ENCODE measurements around the gene NSG1. TPM values are rescaled to one million over a fixed set of nuclear protein-coding genes. Genes with fewer than 3 reads are reported as not detected.

Gene NSG1
- total RNA-seq, 1 experiment from 2014 or later: not detected

- no peaks in the 10 kb centered on the region for H3K4me1 ChIP-seq (ENCODE audit: control insufficient read depth, insufficient read depth, low read length)
- ATAC-seq: no peak
- no peaks in the 10 kb centered on the region for H3K36me3 ChIP-seq (ENCODE audit: control insufficient read depth, insufficient read depth, low read length)
- intact Hi-C loops (cut with micrococcal nuclease; ENCODE audit: unreplicated experiment): no loop called here
- H3K27me3 ChIP-seq (ENCODE audit: control insufficient read depth, insufficient read depth, low read length): peaks cover 5% of the 10 kb centered on the region; the same call in 1 of the 2 replicates
- no peak overlapping the region for H3K27ac ChIP-seq (ENCODE audit: low read length)
- in situ Hi-C loops (cut with HindIII; ENCODE audit: low pct_unique_long_range_greater_than_20kb, low sequenced_read_pairs): no loop called here
- POLR2A ChIA-PET: no interaction called here
- no peak for TF ChIP-seq POLR2AphosphoS5 (IDR thresholded peaks at IDR 0.05; ENCODE audit: low read depth, low read length)
- no peak for TF ChIP-seq TCF7L2 (IDR thresholded peaks at IDR 0.05; ENCODE audit: low read depth, low read length)
- no peak for TF ChIP-seq SIN3A (IDR thresholded peaks at IDR 0.05; ENCODE audit: borderline replicate concordance, insufficient read depth, low read depth, low read length)
- TF ChIP-seq, protein P1, sequence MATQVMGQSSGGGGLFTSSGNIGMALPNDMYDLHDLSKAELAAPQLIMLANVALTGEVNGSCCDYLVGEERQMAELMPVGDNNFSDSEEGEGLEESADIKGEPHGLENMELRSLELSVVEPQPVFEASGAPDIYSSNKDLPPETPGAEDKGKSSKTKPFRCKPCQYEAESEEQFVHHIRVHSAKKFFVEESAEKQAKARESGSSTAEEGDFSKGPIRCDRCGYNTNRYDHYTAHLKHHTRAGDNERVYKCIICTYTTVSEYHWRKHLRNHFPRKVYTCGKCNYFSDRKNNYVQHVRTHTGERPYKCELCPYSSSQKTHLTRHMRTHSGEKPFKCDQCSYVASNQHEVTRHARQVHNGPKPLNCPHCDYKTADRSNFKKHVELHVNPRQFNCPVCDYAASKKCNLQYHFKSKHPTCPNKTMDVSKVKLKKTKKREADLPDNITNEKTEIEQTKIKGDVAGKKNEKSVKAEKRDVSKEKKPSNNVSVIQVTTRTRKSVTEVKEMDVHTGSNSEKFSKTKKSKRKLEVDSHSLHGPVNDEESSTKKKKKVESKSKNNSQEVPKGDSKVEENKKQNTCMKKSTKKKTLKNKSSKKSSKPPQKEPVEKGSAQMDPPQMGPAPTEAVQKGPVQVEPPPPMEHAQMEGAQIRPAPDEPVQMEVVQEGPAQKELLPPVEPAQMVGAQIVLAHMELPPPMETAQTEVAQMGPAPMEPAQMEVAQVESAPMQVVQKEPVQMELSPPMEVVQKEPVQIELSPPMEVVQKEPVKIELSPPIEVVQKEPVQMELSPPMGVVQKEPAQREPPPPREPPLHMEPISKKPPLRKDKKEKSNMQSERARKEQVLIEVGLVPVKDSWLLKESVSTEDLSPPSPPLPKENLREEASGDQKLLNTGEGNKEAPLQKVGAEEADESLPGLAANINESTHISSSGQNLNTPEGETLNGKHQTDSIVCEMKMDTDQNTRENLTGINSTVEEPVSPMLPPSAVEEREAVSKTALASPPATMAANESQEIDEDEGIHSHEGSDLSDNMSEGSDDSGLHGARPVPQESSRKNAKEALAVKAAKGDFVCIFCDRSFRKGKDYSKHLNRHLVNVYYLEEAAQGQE (IDR thresholded peaks at IDR 0.05; ENCODE audit: insufficient read depth in 1 of 2, low read depth in 2 of 2, low read length in 1 of 2): no peak
- TF ChIP-seq, protein P2, sequence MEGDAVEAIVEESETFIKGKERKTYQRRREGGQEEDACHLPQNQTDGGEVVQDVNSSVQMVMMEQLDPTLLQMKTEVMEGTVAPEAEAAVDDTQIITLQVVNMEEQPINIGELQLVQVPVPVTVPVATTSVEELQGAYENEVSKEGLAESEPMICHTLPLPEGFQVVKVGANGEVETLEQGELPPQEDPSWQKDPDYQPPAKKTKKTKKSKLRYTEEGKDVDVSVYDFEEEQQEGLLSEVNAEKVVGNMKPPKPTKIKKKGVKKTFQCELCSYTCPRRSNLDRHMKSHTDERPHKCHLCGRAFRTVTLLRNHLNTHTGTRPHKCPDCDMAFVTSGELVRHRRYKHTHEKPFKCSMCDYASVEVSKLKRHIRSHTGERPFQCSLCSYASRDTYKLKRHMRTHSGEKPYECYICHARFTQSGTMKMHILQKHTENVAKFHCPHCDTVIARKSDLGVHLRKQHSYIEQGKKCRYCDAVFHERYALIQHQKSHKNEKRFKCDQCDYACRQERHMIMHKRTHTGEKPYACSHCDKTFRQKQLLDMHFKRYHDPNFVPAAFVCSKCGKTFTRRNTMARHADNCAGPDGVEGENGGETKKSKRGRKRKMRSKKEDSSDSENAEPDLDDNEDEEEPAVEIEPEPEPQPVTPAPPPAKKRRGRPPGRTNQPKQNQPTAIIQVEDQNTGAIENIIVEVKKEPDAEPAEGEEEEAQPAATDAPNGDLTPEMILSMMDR (IDR thresholded peaks at IDR 0.05): no peak
- no peaks in the 10 kb centered on the region for H3K9me3 ChIP-seq (ENCODE audit: control insufficient read depth, insufficient read depth, low read depth, low read length)
- no peak overlapping the region for H3K4me3 ChIP-seq (ENCODE audit: low read depth in 2 of 2, low read length in 2 of 2)
- BruUV-seq (replicated peaks): no TSS peak
- CTCF ChIA-PET: interaction anchor here (0.7 kb wide), 1 partner anchor 32 kb away, joined by 20 read pairs; no protein-coding TSS in a partner anchor
- no peak for DNase-seq (ENCODE audit: low read depth, low spot score)
Measured at GRCh38 chr4:4376074-4376473, 10.8 kb upstream of the NSG1 start.

GRCh38 chr4:4377191-4377590, 9.7 kb upstream of the NSG1 start:
- in situ Hi-C loops (cut with HindIII; ENCODE audit: low pct_unique_long_range_greater_than_20kb, low sequenced_read_pairs) (no loop called here), intact Hi-C loops (cut with micrococcal nuclease; ENCODE audit: unreplicated experiment) (no loop called here)
- Histone ChIP-seq H3K4me1 (ENCODE audit: control insufficient read depth, insufficient read depth, low read length) (no peaks in the 10 kb centered on the region), H3K27ac (ENCODE audit: low read length) (no peak overlapping the region), H3K36me3 (ENCODE audit: control insufficient read depth, insufficient read depth, low read length) (no peaks in the 10 kb centered on the region), H3K4me3 (ENCODE audit: low read depth in 2 of 2, low read length in 2 of 2) (no peak overlapping the region), H3K27me3 (ENCODE audit: control insufficient read depth, insufficient read depth, low read length) (peaks cover 5% of the 10 kb centered on the region; the same call in 1 of the 2 replicates), H3K9me3 (ENCODE audit: control insufficient read depth, insufficient read depth, low read depth, low read length) (no peaks in the 10 kb centered on the region)
- ATAC-seq (no peak), DNase-seq (ENCODE audit: low read depth, low spot score) (no peak)
- POLR2A ChIA-PET: no interaction called here
- no peak for TF ChIP-seq TCF7L2 (IDR thresholded peaks at IDR 0.05; ENCODE audit: low read depth, low read length)
- TF ChIP-seq POLR2AphosphoS5 (IDR thresholded peaks at IDR 0.05; ENCODE audit: low read depth, low read length): no peak
- TF ChIP-seq, protein P2 (IDR thresholded peaks at IDR 0.05): no peak
- CTCF ChIA-PET: no interaction called here
- BruUV-seq (replicated peaks): no TSS peak
